ENCODE results near the gene SH3TC1.

DNA sequence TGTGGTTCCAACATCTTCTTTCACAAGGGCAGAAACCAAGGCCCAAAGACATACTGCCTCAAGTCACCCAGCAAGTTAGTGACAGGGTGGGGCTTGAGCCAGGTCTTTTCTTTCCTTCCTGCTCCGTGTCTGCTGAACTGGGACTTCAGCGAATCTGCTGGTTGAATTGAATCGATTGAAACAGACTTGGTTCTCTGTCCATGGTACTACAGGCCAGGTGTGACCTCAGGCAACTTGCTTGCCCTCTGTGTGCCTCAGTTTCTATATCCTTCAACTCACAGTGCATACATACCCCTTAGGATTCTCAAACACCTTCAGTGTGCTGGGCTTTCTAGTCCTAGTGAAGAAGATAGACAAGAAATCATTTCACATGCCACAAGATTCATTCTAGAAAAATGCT lies 38.5 kb upstream of the SH3TC1 start:
- no peak for TF ChIP-seq POLR2A (IDR thresholded peaks at IDR 0.05)
- TF ChIP-seq, protein P1, sequence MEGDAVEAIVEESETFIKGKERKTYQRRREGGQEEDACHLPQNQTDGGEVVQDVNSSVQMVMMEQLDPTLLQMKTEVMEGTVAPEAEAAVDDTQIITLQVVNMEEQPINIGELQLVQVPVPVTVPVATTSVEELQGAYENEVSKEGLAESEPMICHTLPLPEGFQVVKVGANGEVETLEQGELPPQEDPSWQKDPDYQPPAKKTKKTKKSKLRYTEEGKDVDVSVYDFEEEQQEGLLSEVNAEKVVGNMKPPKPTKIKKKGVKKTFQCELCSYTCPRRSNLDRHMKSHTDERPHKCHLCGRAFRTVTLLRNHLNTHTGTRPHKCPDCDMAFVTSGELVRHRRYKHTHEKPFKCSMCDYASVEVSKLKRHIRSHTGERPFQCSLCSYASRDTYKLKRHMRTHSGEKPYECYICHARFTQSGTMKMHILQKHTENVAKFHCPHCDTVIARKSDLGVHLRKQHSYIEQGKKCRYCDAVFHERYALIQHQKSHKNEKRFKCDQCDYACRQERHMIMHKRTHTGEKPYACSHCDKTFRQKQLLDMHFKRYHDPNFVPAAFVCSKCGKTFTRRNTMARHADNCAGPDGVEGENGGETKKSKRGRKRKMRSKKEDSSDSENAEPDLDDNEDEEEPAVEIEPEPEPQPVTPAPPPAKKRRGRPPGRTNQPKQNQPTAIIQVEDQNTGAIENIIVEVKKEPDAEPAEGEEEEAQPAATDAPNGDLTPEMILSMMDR (IDR thresholded peaks at IDR 0.05): no peak
